Spleen (tissue), 11 donors: ENCODE measurements around the gene FOXE3. TPM values are rescaled to one million over a fixed set of nuclear protein-coding genes. Genes with fewer than 3 reads are reported as not detected.
A peak's percentile ranks its signal among the peaks of the same experiment; 100 is the strongest.

Source experiments
- DNase-seq: peaks from one replicate; pipeline ENCODE4 v3.0.0-alpha.2; 2020
- H3K27ac ChIP-seq, 8 donors: fragments of 200-600 bp; sonication (generic) in 7 of 8; 1 replicate in 4 of 8; 2 replicates in 4 of 8; pipeline versions ENCODE4 v1.5.0 to v1.8.0; 2016 to 2021; ENCODE audit warnings: inconsistent platforms in 4 of 8, mild to moderate bottlenecking in 4 of 8, moderate library complexity in 1 of 8
- H3K27me3 ChIP-seq, 7 donors: fragments of 200-600 bp; sonication (generic) in 6 of 7; replicated peaks in 1 of 7; 1 replicate in 4 of 7; 2 replicates in 3 of 7; pipeline versions ENCODE4 v1.5.0 to v1.8.0; 2016 to 2021; ENCODE audit warnings: inconsistent platforms in 3 of 7, mild to moderate bottlenecking in 1 of 7
- H3K36me3 ChIP-seq, 6 donors: fragments of 200-600 bp; sonication (generic) in 5 of 6; 1 replicate in 4 of 6; 2 replicates in 2 of 6; pipeline versions ENCODE4 v1.5.0 to v1.8.0; 2016 to 2021; ENCODE audit warnings: inconsistent platforms in 2 of 6
- H3K4me1 ChIP-seq, 6 donors: fragments of 200-600 bp; sonication (generic) in 5 of 6; 1 replicate in 3 of 6; 2 replicates in 3 of 6; pipeline versions ENCODE4 v1.5.0 to v1.8.0; 2016 to 2021; ENCODE audit warnings: inconsistent platforms in 3 of 6
- H3K4me3 ChIP-seq, 8 donors: fragments of 200-600 bp; sonication (generic) in 7 of 8; 1 replicate in 4 of 8; 2 replicates in 4 of 8; pipeline versions ENCODE4 v1.5.0 to v1.8.0; 2016 to 2021; ENCODE audit warnings: inconsistent platforms in 4 of 8, mild to moderate bottlenecking in 4 of 8, moderate library complexity in 2 of 8
- H3K9me3 ChIP-seq, 8 donors: fragments of 200-600 bp; sonication (generic) in 7 of 8; 1 replicate in 4 of 8; 2 replicates in 4 of 8; pipeline versions ENCODE4 v1.5.0 to v1.8.0; 2016 to 2021; ENCODE audit warnings: inconsistent platforms in 4 of 8
- POLR2A ChIP-seq, 3 donors: fragments of 450-650 bp; IDR thresholded peaks; one replicate each; pipeline ENCODE4 v1.5.1; 2017; ENCODE audit warnings: antibody characterized with exemption in 3 of 3, mild to moderate bottlenecking in 1 of 3
- POLR2AphosphoS5 ChIP-seq, 3 donors: sonication (generic); formaldehyde crosslinking; IDR thresholded peaks; one replicate each; pipeline ENCODE4 v1.5.1; 2017; ENCODE audit warnings: antibody characterized with exemption in 3 of 3
- WGBS, 5 donors: extraction: QIAGEN DNeasy Blood & Tissue Kit in 3 of 5; methylation state at CpG; one replicate each; pipeline versions ENCODE4 v1.1.5 to v1.1.7; 2013 to 2018; 5-methylcytosine and 5-hydroxymethylcytosine counted together
- intact Hi-C: fragments of 100-400 bp; cut with DNase I; formaldehyde crosslinking; loops from one replicate; pipeline ENCODE4 v1.15.0; 2023; ENCODE audit warnings: low total_unique reads
- polyA plus RNA-seq, 3 donors: library from polyadenylated mRNA; stranded (reverse); fragments of 200-250 nt; gene quantifications; one replicate each; pipeline ENCODE4 v1.2.1, GENCODE V29; 2013
- total RNA-seq, 7 donors: library from RNA; depleted of rRNA in 3 of 7; stranded (reverse); fragments of >200 nt in 3 of 7; fragmentation: NEBNext Ultra II Directional in 4 of 7; extraction: Animal tissue kit (Norgen Biotek cat#: 25700) in 4 of 7; gene quantifications; one replicate each; pipeline versions ENCODE4 v1.1.0 to v1.2.1, GENCODE V29; 2016 to 2021
- TF ChIP-seq, protein P1 (sequence below), 11 experiments: fragments of 200-600 bp in 7 of 11; fragments of 450-650 bp in 4 of 11; sonication (generic) in 4 of 11; IDR thresholded peaks in 8 of 11; conservative IDR thresholded peaks in 3 of 11; 1 replicate in 7 of 11; 2 replicates in 4 of 11; pipeline versions ENCODE4 v1.4.0 to v1.8.0; 2016 to 2021; ENCODE audit warnings: antibody characterized with exemption in 11 of 11, inconsistent platforms in 4 of 11, mild to moderate bottlenecking in 1 of 11
- donor health status: healthy with polysubstance abuse.
- donor health status: DM: no; HTN: no; CAD: no; lungs with moderate emphysema.
- donor health status: DM: no; HTN: no; CAD: no.
- donor health status: Bipolar disorder and iron deficiency.
- donor health status: healthy.
- donor health status: DM: no; HTN: no; CAD: no.
- donor health status: DM: yes; HTN: yes; CAD: no.

Gene FOXE3
- total and polyA plus RNA-seq, 10 donors: not detected

DNA sequence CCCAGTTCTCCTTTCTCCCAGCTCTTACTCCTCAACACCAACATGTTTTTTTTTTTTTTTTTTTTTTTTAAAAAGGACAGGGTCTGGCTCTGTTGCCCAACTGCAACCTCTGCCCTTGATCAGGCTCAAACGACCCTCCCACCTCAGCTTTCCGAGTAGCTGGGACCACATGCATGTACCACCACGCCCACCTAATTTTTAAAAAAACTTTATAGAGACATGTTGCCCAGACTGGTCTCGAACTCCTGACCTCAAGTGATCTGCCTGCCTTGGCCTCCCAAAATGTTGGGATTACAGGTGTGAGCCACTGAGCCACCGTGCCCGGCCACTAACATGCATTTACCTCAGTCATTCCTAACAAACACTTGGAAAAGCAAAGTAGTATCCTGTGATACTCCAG is 31.1 kb upstream of the FOXE3 start:
- TF ChIP-seq POLR2A (IDR thresholded peaks at IDR 0.05) (no peak), POLR2AphosphoS5 (IDR thresholded peaks at IDR 0.05) (no peak)
- TF ChIP-seq, protein P1, sequence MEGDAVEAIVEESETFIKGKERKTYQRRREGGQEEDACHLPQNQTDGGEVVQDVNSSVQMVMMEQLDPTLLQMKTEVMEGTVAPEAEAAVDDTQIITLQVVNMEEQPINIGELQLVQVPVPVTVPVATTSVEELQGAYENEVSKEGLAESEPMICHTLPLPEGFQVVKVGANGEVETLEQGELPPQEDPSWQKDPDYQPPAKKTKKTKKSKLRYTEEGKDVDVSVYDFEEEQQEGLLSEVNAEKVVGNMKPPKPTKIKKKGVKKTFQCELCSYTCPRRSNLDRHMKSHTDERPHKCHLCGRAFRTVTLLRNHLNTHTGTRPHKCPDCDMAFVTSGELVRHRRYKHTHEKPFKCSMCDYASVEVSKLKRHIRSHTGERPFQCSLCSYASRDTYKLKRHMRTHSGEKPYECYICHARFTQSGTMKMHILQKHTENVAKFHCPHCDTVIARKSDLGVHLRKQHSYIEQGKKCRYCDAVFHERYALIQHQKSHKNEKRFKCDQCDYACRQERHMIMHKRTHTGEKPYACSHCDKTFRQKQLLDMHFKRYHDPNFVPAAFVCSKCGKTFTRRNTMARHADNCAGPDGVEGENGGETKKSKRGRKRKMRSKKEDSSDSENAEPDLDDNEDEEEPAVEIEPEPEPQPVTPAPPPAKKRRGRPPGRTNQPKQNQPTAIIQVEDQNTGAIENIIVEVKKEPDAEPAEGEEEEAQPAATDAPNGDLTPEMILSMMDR (IDR thresholded peaks at IDR 0.05 in 8 of 11, conservative IDR thresholded peaks at IDR 0.05 in 3 of 11): no peak
- H3K9me3 ChIP-seq: no peaks in the 10 kb centered on the region
- no peak overlapping the region for H3K27ac ChIP-seq
- no peaks in the 10 kb centered on the region for H3K27me3 ChIP-seq
- WGBS, 5 donors: 83 to 93% (median 87%) methylated on average over 6 of the region's 6 CpGs
- no peaks in the 10 kb centered on the region for H3K4me1 ChIP-seq
- no peak overlapping the region for H3K4me3 ChIP-seq
- peaks cover 0 to 37% (median 4%) of the 10 kb centered on the region in 6 donors for H3K36me3 ChIP-seq
- no peak for DNase-seq
- intact Hi-C loops: no loop called here

DNA sequence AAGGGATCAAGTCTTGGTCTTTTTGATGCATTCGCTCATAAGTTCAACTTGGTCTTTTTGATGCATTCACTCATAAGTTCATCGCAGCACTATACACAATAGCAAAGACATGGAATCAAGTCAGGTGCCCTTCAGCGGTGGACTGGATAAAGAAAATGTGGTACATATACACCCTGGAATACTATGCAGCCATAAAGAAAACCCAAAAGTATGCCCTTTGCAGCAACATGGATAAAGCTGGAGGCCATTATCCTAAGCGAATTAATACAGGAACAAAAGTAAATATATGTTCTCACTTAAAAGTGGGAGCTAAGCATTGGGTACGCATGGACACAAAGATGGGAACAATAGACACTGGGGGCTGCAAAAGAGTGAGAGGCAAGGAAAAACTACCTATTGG is 29.8 kb upstream of the FOXE3 start:
- H3K9me3 ChIP-seq: no peaks in the 10 kb centered on the region
- H3K27ac ChIP-seq: no peak overlapping the region
- H3K4me3 ChIP-seq: no peak overlapping the region
- no peaks in the 10 kb centered on the region for H3K4me1 ChIP-seq
- peaks cover 0 to 24% (median 0%) of the 10 kb centered on the region in 6 donors for H3K36me3 ChIP-seq
- peaks cover 0 to 7% (median 0%) of the 10 kb centered on the region in 7 donors for H3K27me3 ChIP-seq
- WGBS, 5 donors: 93 to 99% (median 97%) methylated on average over 5 of the region's 5 CpGs
- TF ChIP-seq, protein P1 (IDR thresholded peaks at IDR 0.05 in 8 of 11, conservative IDR thresholded peaks at IDR 0.05 in 3 of 11): no peak
- TF ChIP-seq POLR2AphosphoS5 (IDR thresholded peaks at IDR 0.05) (no peak), POLR2A (IDR thresholded peaks at IDR 0.05) (no peak)
- intact Hi-C loops: no loop called here
- DNase-seq: no peak

DNA sequence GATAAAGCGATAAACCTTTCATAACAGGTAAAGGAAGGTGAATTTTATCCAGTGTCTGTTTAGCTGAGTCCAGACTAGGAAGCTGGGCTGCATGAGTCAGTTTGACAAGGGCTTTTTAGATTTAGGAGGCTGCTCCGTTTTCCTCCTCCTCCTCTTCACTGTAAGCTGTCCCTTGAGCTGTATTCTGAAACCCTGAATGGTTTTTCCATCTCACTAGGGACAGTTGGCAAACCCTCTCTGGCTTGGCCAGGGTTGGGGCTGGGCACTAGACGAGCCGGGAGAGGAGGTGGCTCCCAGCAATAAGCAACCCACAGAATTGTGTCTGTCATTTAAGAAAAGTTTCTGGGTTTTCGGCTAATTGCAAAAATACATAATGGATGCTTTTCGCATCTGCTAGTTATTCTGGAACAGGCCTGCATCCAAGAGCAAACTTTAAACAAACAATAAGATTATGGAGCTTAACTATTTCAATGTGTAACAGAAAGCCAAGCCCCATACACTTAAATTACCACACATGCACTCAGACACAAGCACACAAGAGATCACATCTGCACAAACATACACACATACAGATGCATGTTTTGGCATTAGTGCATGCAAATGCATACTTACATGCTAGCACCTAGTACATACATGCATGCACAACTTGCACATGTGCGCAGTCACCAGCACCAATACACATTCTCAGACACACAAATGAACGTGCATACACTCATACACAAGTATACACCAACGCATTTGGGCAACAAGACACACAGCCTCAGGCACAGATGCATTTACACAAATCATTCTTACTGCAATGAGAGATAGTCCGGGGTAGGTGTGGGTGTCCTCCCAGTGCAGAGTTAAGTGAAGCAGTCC is 27.8 kb upstream of the FOXE3 start:
- 44 to 55% (median 51%) methylated on average over 10 of the region's 10 CpGs for WGBS, 5 donors
- peaks cover 0 to 7% (median 0%) of the 10 kb centered on the region in 6 donors for H3K36me3 ChIP-seq
- H3K27me3 ChIP-seq: peaks cover 0 to 12% (median 0%) of the 10 kb centered on the region in 7 donors
- TF ChIP-seq POLR2AphosphoS5 (IDR thresholded peaks at IDR 0.05): peak in 1 of 3 donors; percentile 20
- TF ChIP-seq, protein P1 (IDR thresholded peaks at IDR 0.05 in 8 of 11, conservative IDR thresholded peaks at IDR 0.05 in 3 of 11): no peak
- H3K4me3 ChIP-seq: no peak overlapping the region
- H3K9me3 ChIP-seq: no peaks in the 10 kb centered on the region
- H3K4me1 ChIP-seq: no peaks in the 10 kb centered on the region
- DNase-seq: no peak
- H3K27ac ChIP-seq: no peak overlapping the region
- intact Hi-C loops: no loop called here

DNA sequence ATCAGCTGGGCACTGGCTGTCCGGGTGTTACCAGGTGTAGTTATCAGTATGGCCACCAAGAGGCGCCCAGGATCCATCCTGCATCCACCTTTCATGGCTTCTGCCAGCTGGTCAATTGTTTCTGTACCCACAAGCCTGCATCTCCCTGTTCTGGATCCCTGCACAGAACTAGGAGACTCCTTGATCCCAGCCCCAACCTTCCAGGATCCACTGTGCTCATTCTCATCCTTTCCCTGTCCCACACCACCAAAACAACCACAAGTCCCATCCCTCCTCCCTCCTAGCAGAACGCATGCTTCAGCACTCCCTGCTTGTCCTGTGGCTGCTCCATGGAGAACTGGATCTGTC is 27.2 kb upstream of the FOXE3 start:
- TF ChIP-seq, protein P1 (IDR thresholded peaks at IDR 0.05 in 8 of 11, conservative IDR thresholded peaks at IDR 0.05 in 3 of 11): peak; percentile 24 to 72 (median 56)
- TF ChIP-seq POLR2A (IDR thresholded peaks at IDR 0.05): no peak
- no peak for TF ChIP-seq POLR2AphosphoS5 (IDR thresholded peaks at IDR 0.05)
- Histone ChIP-seq H3K9me3 (no peaks in the 10 kb centered on the region), H3K36me3 (peaks cover 0 to 1% (median 0%) of the 10 kb centered on the region in 6 donors), H3K27ac (no peak overlapping the region), H3K4me3 (no peak overlapping the region), H3K27me3 (peaks cover 0 to 17% (median 0%) of the 10 kb centered on the region in 7 donors), H3K4me1 (no peaks in the 10 kb centered on the region)
- DNase-seq: no peak
- intact Hi-C loops: no loop called here
- 23 to 35% (median 29%) methylated on average over 3 of the region's 3 CpGs for WGBS, 5 donors
